ENCODE results near the gene PRKCE. TPM values are rescaled to one million over a fixed set of nuclear protein-coding genes. Genes with fewer than 3 reads are reported as not detected.

PRKCE gene
- total RNA-seq, 3 donors from 2014 or later (not counting 1 experiment from before 2014, with no cell fraction given), result 35.2 to 42.1 (median 38.6) TPM

DNA sequence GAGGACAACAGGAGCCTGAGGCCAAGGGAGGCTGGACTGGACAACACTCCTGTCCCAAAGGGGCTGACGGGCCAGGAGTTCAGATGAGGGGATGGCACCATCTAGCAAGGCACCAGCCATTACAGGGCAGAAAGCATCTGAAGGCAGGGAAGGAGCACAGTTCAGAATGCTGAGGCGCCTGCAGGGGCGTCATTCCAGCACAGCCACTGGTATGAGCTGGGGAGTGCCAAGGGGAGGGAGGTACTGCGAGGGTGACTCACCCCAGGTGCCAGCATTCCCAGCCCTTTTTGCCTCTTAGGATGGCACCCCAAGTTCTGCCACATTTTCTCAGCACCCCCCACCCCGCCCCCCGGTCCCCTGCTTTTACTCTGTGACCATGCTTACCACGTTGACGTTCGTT is 515.9 kb downstream of the PRKCE start:
- Histone ChIP-seq H3K36me3 (ENCODE audit: control insufficient read depth, insufficient read depth, low read length) (no peaks in the 10 kb centered on the region), H3K27me3 (ENCODE audit: control insufficient read depth, insufficient read depth, low read length) (no peaks in the 10 kb centered on the region), H3K9me3 (ENCODE audit: control insufficient read depth, insufficient read depth, low read length) (no peaks in the 10 kb centered on the region), H3K27ac (ENCODE audit: low read length) (no peak overlapping the region), H3K4me3 (ENCODE audit: low read length) (no peak overlapping the region), H3K4me1 (ENCODE audit: control insufficient read depth, insufficient read depth, low read length) (no peaks in the 10 kb centered on the region)
- no peaks in the 10 kb centered on the region for H3K36me3 Mint-ChIP-seq
- TF ChIP-seq, protein P1, sequence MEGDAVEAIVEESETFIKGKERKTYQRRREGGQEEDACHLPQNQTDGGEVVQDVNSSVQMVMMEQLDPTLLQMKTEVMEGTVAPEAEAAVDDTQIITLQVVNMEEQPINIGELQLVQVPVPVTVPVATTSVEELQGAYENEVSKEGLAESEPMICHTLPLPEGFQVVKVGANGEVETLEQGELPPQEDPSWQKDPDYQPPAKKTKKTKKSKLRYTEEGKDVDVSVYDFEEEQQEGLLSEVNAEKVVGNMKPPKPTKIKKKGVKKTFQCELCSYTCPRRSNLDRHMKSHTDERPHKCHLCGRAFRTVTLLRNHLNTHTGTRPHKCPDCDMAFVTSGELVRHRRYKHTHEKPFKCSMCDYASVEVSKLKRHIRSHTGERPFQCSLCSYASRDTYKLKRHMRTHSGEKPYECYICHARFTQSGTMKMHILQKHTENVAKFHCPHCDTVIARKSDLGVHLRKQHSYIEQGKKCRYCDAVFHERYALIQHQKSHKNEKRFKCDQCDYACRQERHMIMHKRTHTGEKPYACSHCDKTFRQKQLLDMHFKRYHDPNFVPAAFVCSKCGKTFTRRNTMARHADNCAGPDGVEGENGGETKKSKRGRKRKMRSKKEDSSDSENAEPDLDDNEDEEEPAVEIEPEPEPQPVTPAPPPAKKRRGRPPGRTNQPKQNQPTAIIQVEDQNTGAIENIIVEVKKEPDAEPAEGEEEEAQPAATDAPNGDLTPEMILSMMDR (IDR thresholded peaks at IDR 0.05), result no peak
- WGBS (ENCODE audit: insufficient coverage), result 97% methylated on average over 9 of the region's 9 CpGs
- DNase-seq (no peak), ATAC-seq (no peak)
- H3K4me3 Mint-ChIP-seq, result no peak overlapping the region
- H3K4me1 Mint-ChIP-seq, result no peaks in the 10 kb centered on the region
- intact Hi-C loops (cut with micrococcal nuclease), result no loop called here
- no peaks in the 10 kb centered on the region for H3K27me3 Mint-ChIP-seq (ENCODE audit: low read depth in 2 of 2)
- H3K27ac Mint-ChIP-seq, result no peak overlapping the region
- no peaks in the 10 kb centered on the region for H3K9me3 Mint-ChIP-seq

DNA sequence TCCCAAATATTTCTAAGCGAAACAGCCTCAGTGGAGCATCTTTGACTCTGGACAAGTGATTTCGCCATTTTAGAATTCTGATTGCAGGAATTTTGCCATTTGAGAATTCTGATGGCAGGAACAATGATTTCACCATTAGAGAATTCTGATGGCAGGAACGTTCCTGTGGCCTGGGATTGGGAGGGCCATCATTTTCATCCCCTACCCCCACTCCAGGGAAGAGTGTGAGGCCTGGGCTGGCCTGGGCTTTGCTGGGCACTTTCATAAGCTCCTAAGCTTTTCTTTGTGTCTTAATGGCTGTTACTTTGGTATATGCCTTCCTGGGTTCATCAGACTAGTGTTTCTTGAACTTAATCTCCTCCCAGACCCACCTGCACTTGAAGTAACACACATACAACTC is 516.4 kb downstream of the PRKCE start:
- TF ChIP-seq, protein P1 (IDR thresholded peaks at IDR 0.05), result no peak
- intact Hi-C loops (cut with micrococcal nuclease), result no loop called here
- Histone ChIP-seq H3K4me1 (ENCODE audit: control insufficient read depth, insufficient read depth, low read length) (no peaks in the 10 kb centered on the region), H3K4me3 (ENCODE audit: low read length) (no peak overlapping the region), H3K27ac (ENCODE audit: low read length) (no peak overlapping the region), H3K9me3 (ENCODE audit: control insufficient read depth, insufficient read depth, low read length) (no peaks in the 10 kb centered on the region), H3K27me3 (ENCODE audit: control insufficient read depth, insufficient read depth, low read length) (no peaks in the 10 kb centered on the region), H3K36me3 (ENCODE audit: control insufficient read depth, insufficient read depth, low read length) (no peaks in the 10 kb centered on the region)
- H3K9me3 Mint-ChIP-seq, result no peaks in the 10 kb centered on the region
- DNase-seq, result no peak
- 100% methylated on average over 3 of the region's 3 CpGs for WGBS (ENCODE audit: insufficient coverage)
- H3K27me3 Mint-ChIP-seq (ENCODE audit: low read depth in 2 of 2), result no peaks in the 10 kb centered on the region
- no peaks in the 10 kb centered on the region for H3K36me3 Mint-ChIP-seq
- no peak for ATAC-seq
- no peak overlapping the region for H3K4me3 Mint-ChIP-seq
- no peaks in the 10 kb centered on the region for H3K4me1 Mint-ChIP-seq
- no peak overlapping the region for H3K27ac Mint-ChIP-seq

DNA sequence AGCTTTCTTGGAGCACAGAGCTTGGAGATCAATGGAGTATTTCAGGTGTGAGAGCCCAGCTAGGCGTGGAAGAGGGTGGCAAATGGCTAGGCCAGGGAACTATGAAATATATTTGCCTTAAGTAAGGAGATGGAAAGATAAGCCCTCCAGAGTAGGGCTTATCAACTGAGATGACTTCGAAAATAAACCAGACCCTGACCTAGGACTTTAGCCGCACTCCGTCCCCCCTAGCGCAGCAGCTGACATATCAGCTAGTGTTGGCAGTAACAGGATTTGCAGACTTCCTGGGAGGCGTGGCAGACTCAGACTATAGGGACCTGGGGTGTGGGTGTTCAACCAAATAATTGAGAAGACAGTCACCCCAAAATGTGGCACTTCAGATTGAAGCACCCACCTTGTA is 518.0 kb downstream of the PRKCE start:
- Histone ChIP-seq H3K4me3 (ENCODE audit: low read length) (no peak overlapping the region), H3K4me1 (ENCODE audit: control insufficient read depth, insufficient read depth, low read length) (peaks cover 5% of the 10 kb centered on the region), H3K27ac (ENCODE audit: low read length) (no peak overlapping the region), H3K27me3 (ENCODE audit: control insufficient read depth, insufficient read depth, low read length) (no peaks in the 10 kb centered on the region), H3K9me3 (ENCODE audit: control insufficient read depth, insufficient read depth, low read length) (no peaks in the 10 kb centered on the region), H3K36me3 (ENCODE audit: control insufficient read depth, insufficient read depth, low read length) (no peaks in the 10 kb centered on the region)
- Mint-ChIP-seq H3K9me3 (no peaks in the 10 kb centered on the region), H3K4me3 (no peak overlapping the region), H3K36me3 (no peaks in the 10 kb centered on the region), H3K4me1 (peaks cover 3 to 6% of the 10 kb centered on the region in 2 donors), H3K27ac (no peak overlapping the region), H3K27me3 (ENCODE audit: low read depth in 2 of 2) (no peaks in the 10 kb centered on the region)
- intact Hi-C loops (cut with micrococcal nuclease), result no loop called here
- DNase-seq (no peak), ATAC-seq (no peak)
- WGBS (ENCODE audit: insufficient coverage), result 89% methylated on average over 6 of the region's 6 CpGs
- TF ChIP-seq, protein P1 (IDR thresholded peaks at IDR 0.05), result no peak

DNA sequence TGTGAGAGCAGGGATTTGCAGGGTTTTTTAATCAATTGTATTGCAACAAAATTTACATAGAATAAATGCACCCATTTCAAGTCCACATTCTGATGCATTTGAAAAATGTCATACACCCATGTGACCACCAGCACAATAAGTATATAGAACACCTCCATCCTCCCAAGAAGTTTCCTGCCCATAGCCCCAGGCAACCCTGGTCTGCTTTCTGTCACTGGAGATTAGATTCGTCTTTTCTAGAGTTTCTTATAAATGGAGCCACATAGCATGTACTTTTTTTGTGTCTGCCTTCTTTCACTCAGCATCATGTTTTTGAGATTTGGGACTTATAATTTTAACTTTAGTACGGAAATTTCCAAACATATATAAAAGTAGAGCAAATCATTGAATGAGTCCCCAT is 518.6 kb downstream of the PRKCE start:
- TF ChIP-seq, protein P1 (IDR thresholded peaks at IDR 0.05), result no peak
- Mint-ChIP-seq H3K27ac (no peak overlapping the region), H3K27me3 (ENCODE audit: low read depth in 2 of 2) (no peaks in the 10 kb centered on the region), H3K36me3 (no peaks in the 10 kb centered on the region), H3K9me3 (no peaks in the 10 kb centered on the region), H3K4me1 (peaks cover 9 to 11% of the 10 kb centered on the region in 2 donors), H3K4me3 (no peak overlapping the region)
- DNase-seq, result no peak
- ATAC-seq, result no peak
- no peaks in the 10 kb centered on the region for H3K9me3 ChIP-seq (ENCODE audit: control insufficient read depth, insufficient read depth, low read length)
- no peaks in the 10 kb centered on the region for H3K36me3 ChIP-seq (ENCODE audit: control insufficient read depth, insufficient read depth, low read length)
- H3K27ac ChIP-seq (ENCODE audit: low read length), result no peak overlapping the region
- intact Hi-C loops (cut with micrococcal nuclease), result no loop called here
- no peaks in the 10 kb centered on the region for H3K27me3 ChIP-seq (ENCODE audit: control insufficient read depth, insufficient read depth, low read length)
- H3K4me3 ChIP-seq (ENCODE audit: low read length), result no peak overlapping the region
- H3K4me1 ChIP-seq (ENCODE audit: control insufficient read depth, insufficient read depth, low read length), result peaks cover 10% of the 10 kb centered on the region
- 50% methylated on average over 2 of the region's 2 CpGs for WGBS (ENCODE audit: insufficient coverage)
